GM19397 (cell line): ENCODE measurements around the gene CORO2B.
"Not testable (repeated sequence)": the region's sequence is repeated elsewhere in the genome, so short reads cannot be mapped to it uniquely, and the experiment has no call there.

ENCODE experiments used
- ATAC-seq: cut with Tn5 transposase; IDR thresholded peaks from one replicate; pipeline ENCODE4 v1.9.1; 2021; ENCODE audit warnings: mild to moderate bottlenecking, moderate library complexity; ENCODE audit not compliant: unreplicated experiment

CORO2B gene

GRCh38 chr15:68604840-68605478 is 26.2 kb downstream of the CORO2B start:
- ATAC-seq = not testable (repeated sequence)

DNA sequence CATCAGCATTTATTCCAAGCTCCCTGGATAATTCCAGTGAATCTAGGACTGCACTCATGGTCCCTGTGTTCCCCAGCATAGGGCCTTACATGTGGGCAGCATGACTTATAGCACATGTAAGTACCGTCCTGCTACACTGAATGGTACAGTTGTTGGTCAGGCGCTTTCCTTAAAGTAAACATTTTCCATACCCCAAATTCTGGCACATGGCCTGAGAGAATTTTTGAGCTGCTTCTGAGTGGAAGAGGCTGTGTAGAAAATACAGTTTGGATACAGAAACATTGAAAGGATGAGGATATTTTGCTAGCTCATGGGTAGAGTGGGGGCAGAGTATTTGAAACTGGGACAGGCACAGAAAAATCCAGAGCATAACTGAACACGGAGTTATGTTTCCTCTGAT is 27.6 kb downstream of the CORO2B start:
- ATAC-seq = no peak

GRCh38 chr15:68608206-68608843 is 29.5 kb downstream of the CORO2B start:
- ATAC-seq = no peak

DNA sequence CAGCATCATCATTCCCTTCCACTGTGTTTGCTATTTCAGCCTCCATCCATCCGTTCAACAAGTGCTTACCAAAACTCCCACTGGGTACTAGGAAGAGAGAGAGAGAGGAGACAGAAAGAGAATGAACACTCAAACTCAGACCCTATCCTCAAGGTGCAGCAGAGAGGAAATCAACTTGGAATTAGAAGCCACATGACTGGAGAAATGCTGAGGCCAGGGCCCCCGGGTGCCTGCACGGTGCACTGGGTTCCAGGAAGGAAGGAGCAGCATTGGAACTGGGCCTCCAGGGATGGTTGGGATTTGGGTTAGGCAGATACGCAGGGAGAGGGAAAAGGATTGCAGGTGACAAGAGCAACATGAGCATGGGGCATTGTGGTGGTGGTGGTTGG is 30.0 kb downstream of the CORO2B start:
- ATAC-seq = no peak

DNA sequence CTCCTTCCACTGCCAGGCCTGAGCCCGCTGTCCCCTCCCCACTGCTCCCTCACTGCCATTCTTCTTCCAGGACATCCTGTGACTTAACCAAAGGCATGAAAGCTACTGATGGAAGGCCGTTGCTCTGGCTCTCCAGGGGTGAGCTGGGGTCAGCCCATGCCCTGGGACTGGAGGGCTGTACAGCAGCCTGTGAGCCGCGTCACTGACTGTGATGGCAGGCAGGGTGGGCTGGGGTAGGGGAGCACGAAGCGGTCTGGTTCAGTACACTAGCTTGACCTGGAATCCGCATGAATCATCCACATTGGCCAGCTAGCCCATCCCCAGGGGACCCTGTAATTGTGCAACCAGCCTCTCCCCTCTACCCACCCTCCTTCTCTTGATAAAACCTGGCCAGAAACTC is 30.8 kb downstream of the CORO2B start:
- ATAC-seq = no peak

- ATAC-seq = no peak
Observed at GRCh38 chr15:68610825-68611224, 32.0 kb downstream of the CORO2B start.

- no peak for ATAC-seq
Observed at GRCh38 chr15:68612503-68612902, 33.7 kb downstream of the CORO2B start.

DNA sequence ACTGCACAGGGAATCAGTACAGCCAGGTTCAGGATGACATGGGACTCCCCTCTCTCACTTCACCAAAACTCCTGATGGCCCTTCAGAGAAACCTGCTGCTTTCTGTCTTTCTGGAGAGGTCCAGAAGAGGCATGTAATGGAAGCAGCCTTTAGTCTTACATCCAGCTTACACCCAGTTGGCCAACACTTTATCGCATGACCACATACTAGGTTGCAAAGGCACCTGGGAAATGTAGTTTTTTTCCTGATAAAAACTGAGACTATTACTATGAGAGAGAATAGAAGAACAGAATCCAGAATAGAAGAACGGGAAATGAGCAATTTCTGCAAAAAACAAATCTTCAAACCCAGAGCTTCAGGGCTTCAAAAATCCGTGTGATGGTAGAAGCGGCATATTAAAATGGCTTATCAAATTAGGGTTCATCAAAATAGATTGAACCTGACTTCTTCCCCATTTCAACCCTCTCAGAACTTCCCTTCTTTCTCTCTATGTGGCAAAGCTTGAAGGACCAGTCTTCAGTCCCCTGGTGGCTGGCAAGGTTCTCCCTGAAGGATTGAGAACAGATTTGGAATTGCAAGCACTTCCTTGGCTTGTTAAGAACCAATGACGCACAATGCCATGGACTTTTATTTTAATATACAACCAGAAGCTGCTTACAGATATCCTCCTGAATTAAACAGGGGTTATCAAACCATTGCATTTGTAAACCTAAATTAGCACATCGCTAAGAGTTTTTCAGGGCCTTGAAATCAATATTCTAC is 34.4 kb downstream of the CORO2B start:
- ATAC-seq = no peak

GRCh38 chr15:68614286-68615035 is 35.7 kb downstream of the CORO2B start:
- ATAC-seq = no peak

- no peak for ATAC-seq
Observed at GRCh38 chr15:68615301-68615700, 36.5 kb downstream of the CORO2B start.

GRCh38 chr15:68615811-68616210 is 37.0 kb downstream of the CORO2B start:
- ATAC-seq = no peak

DNA sequence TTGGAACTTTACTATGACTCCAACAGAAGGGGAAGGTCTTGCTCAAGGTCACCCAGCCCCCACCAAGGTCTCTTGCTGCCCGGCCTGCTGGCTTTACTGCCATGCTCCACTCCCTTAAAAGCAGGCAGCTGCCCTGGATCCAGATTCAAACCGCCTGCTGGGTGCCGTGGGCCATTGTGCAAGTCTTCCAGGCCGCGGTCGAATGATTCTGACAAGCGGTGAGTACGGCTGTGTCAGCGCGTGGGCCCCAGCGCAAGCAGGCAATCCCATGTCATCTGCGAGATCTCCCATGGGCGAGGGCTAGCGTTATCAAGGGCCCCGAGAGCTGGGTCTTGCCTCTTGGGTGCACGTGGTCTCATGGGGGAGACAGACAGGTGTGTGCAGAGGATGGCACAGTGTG is 37.6 kb downstream of the CORO2B start:
- ATAC-seq = no peak

DNA sequence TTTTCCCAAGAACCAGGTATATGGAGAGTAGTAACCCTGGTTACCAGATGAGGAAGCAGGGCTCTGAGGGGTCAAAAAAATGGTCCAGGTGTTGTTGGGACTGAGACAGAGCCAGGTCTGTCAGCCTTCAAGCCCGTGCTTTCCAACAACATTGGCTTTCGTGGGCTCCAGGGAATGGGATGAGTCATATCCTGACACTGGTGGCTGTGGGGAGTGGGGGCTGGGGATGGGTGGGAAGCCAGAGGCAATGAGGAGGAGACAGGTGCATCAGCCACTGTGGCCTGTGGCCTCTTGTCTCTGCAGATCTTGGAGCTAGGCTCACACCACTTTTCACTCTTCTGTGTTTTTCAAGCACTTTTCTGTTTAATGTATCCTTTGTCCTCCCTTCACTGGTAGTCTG is 38.2 kb downstream of the CORO2B start:
- no peak for ATAC-seq

GRCh38 chr15:68617777-68618176 is 39.0 kb downstream of the CORO2B start:
- no peak for ATAC-seq

GRCh38 chr15:68618394-68618793 is 39.6 kb downstream of the CORO2B start:
- ATAC-seq = no peak

- ATAC-seq = no peak
Observed at GRCh38 chr15:68618908-68619698, 40.3 kb downstream of the CORO2B start.

GRCh38 chr15:68620721-68621527 is 42.1 kb downstream of the CORO2B start:
- ATAC-seq = no peak

DNA sequence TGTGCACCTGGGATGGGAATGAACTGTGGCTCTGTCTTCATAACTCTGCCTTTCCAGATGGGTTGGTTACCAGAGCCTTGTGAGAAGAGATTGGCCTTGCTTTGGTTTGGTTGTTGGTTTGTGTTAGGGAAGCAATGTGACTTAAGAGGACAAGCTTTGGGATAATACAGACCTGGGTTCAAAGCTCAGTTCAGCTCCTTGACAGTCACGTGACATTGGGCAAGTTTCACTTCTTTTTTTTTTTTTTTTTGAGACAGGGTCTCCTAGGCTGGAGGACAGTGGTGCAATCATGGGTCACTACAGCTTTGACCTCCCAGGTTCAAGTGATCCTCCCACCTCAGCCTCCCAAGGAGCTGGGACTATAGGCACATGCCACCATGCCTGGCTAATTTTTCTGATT is 42.7 kb downstream of the CORO2B start:
- no peak for ATAC-seq

GRCh38 chr15:68623301-68623892 is 44.6 kb downstream of the CORO2B start:
- no peak for ATAC-seq
